ENCODE results near the gene AIP. TPM values are rescaled to one million over a fixed set of nuclear protein-coding genes. Genes with fewer than 3 reads are reported as not detected.

AIP gene
- polyA plus RNA-seq, 1 donor from 2014 or later: 158 TPM

DNA sequence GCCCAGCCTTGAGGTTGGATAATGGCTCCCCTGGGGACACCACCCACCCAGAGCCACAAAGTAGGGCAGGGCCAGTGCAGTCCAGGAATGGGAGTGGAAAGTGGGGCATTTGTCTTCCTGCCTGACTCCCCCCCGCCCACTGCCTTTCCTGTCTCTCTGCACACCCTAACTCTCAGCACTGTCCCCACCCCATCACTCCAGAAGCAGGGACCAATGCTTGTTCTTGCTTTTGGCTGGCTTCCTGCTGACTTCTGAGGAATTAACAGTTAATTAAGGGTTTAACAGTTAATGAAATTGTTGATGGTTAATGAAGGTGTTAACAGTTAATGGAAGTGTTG, 17.6 kb downstream of the AIP start:
- peaks cover 11 to 14% (median 14%) of the 10 kb centered on the region in 3 donors for H3K4me1 Mint-ChIP-seq
- no peaks in the 10 kb centered on the region for H3K27me3 Mint-ChIP-seq
- no peaks in the 10 kb centered on the region for H3K9me3 Mint-ChIP-seq
- peak overlapping the region in 1 of 4 donors; percentile 64 for H3K4me3 Mint-ChIP-seq
- H3K27ac Mint-ChIP-seq: peak overlapping the region in 2 of 3 donors; percentile 47 to 54
- peaks cover 2% of the 10 kb centered on the region for H3K36me3 Mint-ChIP-seq

DNA sequence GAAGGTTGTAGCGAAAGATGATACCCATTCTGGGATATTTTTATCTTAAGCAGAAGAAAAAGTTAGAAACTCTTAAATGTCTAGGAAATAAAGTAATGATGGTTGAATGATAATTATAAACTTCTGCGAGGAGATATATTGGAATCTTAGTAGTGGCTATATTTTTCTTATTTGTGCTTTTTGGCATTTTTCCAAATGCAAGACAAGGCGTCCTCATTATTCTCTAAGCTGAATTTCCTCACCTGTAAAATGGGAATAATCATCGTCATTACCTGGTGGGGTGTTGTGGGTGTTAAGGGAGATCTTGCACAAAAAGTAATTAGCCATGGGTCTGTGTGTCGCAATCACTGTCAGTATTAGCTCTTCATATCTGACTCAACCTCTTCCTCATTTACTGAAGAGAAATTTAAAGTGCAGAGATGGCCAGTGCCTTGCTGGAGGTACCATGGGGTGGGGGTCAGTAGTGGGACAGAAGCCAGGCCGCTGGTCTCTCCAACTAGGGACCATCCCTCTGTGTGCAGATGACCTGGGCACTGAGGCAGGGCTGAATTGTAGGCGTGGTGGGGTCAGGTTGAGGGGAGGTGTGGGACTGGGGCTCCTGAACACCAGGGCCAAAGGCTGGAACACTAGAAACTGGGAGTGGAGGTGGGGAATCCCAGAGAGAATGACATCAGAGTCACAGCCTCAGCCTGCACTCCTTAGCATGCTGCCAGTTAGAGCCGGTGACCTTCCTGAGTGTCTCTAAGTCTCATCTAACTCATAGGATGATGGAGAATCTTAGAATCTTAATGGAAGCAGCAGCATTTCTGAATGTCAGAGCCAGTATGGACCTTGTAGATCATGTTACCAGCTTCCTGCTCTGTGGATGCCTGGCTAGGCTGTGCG, 18.2 kb downstream of the AIP start:
- Mint-ChIP-seq H3K27me3 (no peaks in the 10 kb centered on the region), H3K9me3 (no peaks in the 10 kb centered on the region), H3K4me1 (peaks cover 13 to 19% (median 14%) of the 10 kb centered on the region in 3 donors), H3K36me3 (peaks cover 2% of the 10 kb centered on the region), H3K4me3 (peak overlapping the region in 2 of 4 donors; percentile 13 to 64), H3K27ac (peak overlapping the region in 2 of 3 donors; percentile 47 to 54)

DNA sequence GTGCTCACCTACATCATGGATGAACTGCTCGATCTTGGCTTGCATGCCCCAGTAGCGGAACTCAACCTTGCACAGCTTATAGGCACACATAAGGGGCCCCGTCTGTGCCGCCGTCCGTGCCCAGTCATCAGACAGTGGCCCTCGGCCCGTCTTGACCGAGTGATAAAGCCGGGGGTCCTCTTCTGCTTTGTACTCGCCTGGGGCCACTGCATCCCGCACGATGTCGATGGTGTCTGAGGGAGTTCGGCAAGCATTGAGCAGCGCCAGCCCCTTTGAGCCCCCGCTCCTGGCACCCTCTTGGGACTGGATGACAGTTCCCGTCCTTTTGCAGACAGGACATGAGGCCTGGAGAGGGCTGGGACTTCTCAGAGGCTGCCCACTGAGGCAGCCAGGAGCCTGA, 19.0 kb downstream of the AIP start:
- H3K27me3 Mint-ChIP-seq: no peaks in the 10 kb centered on the region
- no peak overlapping the region for H3K4me3 Mint-ChIP-seq
- H3K9me3 Mint-ChIP-seq: no peaks in the 10 kb centered on the region
- peaks cover 3% of the 10 kb centered on the region for H3K36me3 Mint-ChIP-seq
- H3K27ac Mint-ChIP-seq: peak overlapping the region in 1 of 3 donors; percentile 54
- peaks cover 18 to 24% (median 19%) of the 10 kb centered on the region in 3 donors for H3K4me1 Mint-ChIP-seq

DNA sequence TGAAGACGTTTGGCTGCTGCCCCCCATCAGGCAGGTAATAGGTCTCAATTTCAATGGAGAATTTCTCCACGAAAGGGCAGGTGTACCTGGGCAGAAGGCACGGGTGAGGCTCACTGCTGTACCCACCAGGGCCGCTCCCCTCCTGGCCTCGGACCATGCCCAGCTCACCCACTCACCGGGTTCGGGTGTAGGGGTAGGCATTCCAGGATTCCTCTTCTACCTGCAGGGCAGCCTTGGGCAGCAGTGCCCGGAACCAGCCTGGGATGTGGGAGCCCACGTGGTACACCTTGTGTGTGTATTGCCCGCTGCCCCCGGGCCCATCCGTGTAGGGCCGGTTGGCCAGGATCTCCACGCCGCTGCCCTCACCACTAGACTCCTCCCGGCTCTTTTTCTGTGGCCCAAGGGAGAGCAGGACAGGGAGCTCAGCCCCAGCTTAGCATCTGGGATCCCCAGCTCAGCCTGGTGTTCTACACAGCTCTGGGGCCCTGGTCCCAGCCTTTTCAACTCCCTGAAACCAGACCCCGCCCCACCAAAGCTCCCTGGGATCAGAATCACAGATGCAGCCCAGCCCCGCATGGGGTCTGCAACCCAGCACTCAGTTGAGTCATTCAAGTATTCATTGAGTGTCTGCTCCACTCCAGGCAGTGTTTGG, 19.6 kb downstream of the AIP start:
- Mint-ChIP-seq H3K27ac (peak overlapping the region in 2 of 3 donors; percentile 18 to 97), H3K4me1 (peaks cover 18 to 28% (median 23%) of the 10 kb centered on the region in 3 donors), H3K36me3 (peaks cover 3% of the 10 kb centered on the region), H3K4me3 (peak overlapping the region; percentile 77 to 95 (median 85)), H3K9me3 (no peaks in the 10 kb centered on the region), H3K27me3 (no peaks in the 10 kb centered on the region)

DNA sequence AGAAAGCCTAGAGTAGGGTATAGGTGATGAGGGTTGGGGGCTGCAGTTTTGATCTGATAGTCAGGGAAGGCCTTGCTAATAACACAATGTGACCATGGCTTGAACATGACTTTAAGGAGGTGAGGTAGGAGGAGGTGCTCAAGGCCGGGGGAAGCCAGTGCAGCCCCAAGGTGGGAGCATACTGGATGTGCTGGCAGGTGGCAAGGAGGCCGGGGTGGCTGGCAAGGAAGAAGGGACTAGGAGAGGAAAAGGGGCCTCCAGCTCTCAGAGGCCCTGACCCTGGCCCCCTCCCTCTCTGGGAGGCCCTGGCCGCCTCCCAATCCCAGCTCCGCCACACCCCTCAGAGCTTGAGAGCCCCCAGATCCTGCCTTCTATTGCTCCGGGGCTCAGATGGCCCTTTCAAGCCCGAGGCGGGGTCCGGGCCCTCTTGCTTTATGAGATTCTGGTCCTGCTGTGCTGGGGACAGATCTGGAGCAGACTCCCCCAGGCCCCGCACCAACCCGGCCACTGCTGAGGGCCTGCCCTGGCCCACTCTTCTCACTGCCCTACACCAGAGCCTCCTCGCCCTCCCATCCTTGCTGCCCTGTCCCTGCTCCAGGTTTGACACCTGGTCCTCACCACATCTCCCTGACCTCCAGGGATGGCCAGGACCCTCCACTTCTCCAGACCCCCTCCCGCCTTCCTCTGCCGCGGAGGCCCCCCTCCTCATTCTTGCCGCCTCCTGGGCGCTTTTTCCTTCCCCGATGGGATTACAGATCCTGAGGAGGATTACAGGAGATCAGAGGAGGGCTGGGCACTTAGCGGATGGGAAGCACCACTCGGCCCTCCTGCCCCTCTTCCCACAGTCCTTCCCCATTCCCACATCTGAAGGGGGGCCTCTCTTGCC, 20.5 kb downstream of the AIP start:
- Mint-ChIP-seq H3K27me3 (no peaks in the 10 kb centered on the region), H3K36me3 (peaks cover 3% of the 10 kb centered on the region), H3K4me3 (peak overlapping the region; percentile 77 to 95 (median 86)), H3K4me1 (peaks cover 18 to 28% (median 23%) of the 10 kb centered on the region in 3 donors), H3K27ac (peak overlapping the region in 2 of 3 donors; percentile 18 to 97), H3K9me3 (no peaks in the 10 kb centered on the region)

DNA sequence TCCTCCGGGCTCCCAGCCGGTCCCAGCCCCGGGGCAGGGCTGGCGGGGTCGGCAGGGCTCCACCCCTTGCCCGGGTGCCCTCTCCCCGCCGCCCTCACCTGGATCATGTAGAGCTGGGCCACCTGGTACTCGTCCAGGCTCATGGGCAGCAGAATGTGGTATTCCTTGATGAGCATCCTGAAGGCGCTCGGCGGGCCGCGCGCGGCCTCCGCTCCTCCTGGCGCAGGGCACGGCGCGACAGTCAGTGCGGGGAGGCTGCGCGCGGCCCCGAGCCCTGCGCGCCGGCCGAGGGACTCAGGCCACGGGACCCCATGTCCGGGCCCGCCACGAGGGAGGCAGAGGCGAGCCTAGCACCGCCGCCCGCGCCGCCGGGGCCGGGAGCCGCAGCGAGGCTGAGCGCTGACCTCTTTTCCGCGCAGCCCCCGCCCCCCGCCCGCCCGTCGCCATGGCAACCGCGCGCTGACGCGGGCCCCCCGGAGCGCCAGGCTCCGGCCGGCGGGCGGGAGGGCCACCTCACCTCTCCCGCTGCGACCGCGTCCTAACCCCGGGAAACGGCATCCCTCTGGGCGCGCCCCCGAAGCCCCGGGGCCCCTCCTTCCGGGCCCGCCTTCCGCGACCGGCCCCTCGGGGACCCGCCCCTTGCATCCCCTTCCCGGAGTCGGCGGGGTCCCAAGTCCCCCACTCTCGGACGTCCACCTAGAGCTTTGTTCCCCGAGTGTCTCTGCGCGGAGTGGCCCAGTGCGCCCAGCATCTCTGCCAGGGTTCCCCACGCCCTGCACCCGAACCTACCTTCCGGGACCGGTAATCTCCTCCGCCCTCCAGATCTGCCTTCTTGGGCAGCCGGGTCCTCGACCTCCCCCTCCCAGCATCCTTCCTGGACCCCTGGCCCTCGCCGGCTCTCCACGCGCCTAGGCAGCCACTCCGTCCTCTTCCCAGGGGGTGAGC, 21.5 kb downstream of the AIP start:
- H3K9me3 Mint-ChIP-seq: no peaks in the 10 kb centered on the region
- H3K27ac Mint-ChIP-seq: peak overlapping the region; percentile 39 to 86 (median 85)
- H3K36me3 Mint-ChIP-seq: peaks cover 3% of the 10 kb centered on the region
- no peaks in the 10 kb centered on the region for H3K27me3 Mint-ChIP-seq
- H3K4me1 Mint-ChIP-seq: peaks cover 23 to 32% (median 30%) of the 10 kb centered on the region in 3 donors
- peak overlapping the region; percentile 88 to 98 (median 94) for H3K4me3 Mint-ChIP-seq

DNA sequence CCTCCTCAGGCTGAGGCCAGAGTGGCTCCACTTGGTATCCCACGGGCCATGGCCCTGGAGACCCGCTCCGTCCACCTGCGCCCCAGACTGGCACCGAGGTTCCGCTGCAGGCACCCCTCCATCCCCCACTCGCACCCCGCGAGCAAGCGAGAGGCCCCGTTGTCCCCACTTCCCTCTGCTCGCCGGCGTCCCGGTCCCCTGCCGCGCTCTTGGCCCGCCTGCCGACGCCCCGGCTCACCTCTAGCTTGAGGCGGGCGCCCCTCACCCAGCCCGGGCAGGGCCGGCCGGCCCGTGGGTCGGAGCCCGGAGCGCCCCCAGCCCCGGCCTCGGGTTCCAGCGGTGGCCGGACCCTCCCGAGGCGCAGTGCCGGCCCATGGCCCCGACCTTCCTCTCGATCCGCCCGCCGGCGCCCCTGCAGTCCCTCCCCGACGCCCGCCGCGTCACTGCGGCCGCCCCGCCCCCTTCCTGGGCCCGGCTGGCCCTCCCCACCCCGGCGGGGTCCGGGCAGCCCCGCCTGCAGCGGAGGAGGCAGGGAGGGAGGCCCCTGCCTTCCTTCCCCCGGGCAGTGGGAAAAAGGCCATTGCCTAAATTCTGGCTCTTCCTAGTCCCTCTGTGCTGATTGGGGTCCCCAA, 22.2 kb downstream of the AIP start, which contains the start of gene PITPNM1:
PITPNM1 (minus strand) TSS at position 414 of the 632 bp plus-strand sequence. CDS start 1,183 bp downstream, outside the sequence.
- peaks cover 24 to 32% (median 31%) of the 10 kb centered on the region in 3 donors for H3K4me1 Mint-ChIP-seq
- H3K9me3 Mint-ChIP-seq: no peaks in the 10 kb centered on the region
- H3K36me3 Mint-ChIP-seq: peaks cover 5% of the 10 kb centered on the region
- no peaks in the 10 kb centered on the region for H3K27me3 Mint-ChIP-seq
- H3K4me3 Mint-ChIP-seq: peak within 1 kb of the TSS; percentile 88 to 98 (median 94)
- peak within 1 kb of the TSS; percentile 93 to 98 (median 98) for H3K27ac Mint-ChIP-seq

DNA sequence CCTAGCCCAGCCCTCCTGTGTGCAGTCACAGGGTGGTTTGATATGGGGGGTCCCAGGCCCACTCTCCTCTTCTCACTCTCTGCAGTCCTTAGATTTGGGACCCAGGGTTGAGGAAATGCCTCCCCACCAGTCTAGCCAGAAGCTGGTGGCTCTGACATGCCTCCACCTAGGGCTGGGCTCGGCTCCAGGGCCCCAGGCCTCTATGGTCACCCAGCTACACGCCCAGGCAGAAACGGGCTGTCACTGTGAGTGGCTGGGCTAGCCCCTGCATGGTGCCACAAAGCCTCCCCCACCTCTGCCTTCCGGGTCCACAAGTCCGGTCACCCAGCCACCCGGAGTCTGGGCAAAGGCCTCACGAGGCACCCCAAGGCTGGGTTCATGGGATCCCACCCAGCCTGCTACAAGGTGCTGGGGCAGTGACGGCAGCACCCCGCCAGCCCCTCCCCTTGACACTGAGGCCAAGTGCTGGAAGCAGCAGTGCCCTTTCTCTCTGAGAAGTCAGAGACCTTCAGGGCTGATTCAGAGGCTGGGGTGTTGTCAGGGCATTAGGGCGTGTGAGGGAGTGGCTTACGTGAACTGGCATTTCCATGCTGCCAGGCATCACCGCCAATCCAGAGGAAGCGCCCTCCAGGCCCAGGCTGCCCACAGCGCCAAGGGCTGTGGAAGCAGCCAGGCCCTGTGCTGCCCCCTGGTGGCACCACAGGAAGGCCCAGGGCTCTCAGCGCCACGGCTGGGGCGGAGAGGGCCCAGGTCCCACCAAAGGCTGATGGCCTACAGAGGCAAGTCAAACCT, 23.0 kb downstream of the AIP start:
- H3K27ac Mint-ChIP-seq: peak overlapping the region; percentile 93 to 98 (median 98)
- peaks cover 23 to 28% (median 28%) of the 10 kb centered on the region in 3 donors for H3K4me1 Mint-ChIP-seq
- H3K27me3 Mint-ChIP-seq: no peaks in the 10 kb centered on the region
- peaks cover 5% of the 10 kb centered on the region for H3K36me3 Mint-ChIP-seq
- H3K9me3 Mint-ChIP-seq: no peaks in the 10 kb centered on the region
- H3K4me3 Mint-ChIP-seq: peak overlapping the region; percentile 84 to 98 (median 92)

DNA sequence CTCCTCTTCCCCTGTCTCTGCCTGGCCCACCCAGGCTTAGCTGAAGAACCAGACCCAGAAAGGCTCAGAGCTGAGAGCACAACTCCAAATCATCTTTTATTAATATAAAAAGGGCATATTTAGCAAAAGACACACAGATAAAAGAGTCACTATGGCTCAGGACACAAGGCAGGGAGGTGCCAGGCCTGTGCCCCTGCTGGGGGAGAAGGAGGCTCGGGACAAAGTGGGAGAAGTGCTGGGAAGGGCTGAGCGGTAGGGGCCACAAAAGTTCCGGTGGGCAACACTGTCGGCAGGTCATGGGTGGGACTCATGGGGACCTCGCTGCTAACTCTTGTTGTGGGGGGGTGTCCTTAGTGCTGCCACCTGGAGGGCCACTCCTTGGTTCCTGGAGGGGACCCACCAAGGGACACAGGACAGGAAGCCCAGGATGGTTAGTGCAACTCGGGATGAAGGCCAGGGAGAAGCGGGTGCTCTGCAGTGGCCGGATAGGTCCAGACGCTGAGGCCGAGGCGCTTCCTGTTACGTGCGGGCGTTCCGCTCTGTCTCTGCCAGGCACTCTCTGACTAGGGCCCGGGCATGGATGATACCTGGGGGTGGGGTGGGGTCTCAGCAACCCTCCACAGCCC, 23.7 kb downstream of the AIP start:
- H3K4me1 Mint-ChIP-seq: peaks cover 21 to 25% (median 25%) of the 10 kb centered on the region in 3 donors

DNA sequence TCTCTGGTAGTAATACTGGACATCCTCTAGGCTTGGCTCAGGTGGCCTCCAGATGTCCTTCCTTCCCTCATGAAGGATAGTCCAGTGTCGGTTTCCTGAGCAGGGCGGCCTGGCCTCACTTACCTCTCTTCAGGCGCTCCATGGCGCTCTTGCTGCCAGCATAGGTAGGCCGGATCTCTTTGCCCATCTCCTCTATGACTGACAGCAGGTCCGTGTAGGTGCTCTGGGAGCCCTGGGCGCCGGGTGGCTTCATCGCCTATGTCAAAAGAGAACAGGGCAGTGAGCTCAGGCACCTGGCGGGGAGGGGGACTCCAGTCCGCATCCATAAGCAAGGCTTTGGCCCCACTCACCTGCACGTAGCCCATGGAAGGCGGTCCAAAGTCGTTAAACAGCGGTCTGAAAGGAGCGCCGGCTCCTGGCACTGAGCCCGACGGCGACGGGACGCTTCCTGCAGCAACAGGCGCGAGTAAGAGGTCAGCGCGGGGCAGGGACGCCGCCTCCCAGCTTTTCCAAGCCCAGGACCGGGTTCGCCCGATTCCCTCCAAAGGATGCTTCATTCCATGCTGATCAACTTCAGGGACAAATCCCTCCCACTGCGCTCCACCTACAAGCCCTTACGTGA, 24.5 kb downstream of the AIP start:
- H3K4me3 Mint-ChIP-seq: peak overlapping the region; percentile 87 to 97 (median 92)
- peaks cover 21 to 25% (median 25%) of the 10 kb centered on the region in 3 donors for H3K4me1 Mint-ChIP-seq
- peaks cover 5% of the 10 kb centered on the region for H3K36me3 Mint-ChIP-seq
- peaks cover 1% of the 10 kb centered on the region for H3K27me3 Mint-ChIP-seq
- H3K27ac Mint-ChIP-seq: peak overlapping the region; percentile 91 to 98 (median 98)
- no peaks in the 10 kb centered on the region for H3K9me3 Mint-ChIP-seq

More for the DNA sequence above, 23.7 kb downstream of the AIP start:
- peaks cover 5% of the 10 kb centered on the region for H3K36me3 Mint-ChIP-seq
- no peaks in the 10 kb centered on the region for H3K27me3 Mint-ChIP-seq
- peak overlapping the region; percentile 93 to 98 (median 98) for H3K27ac Mint-ChIP-seq
- H3K4me3 Mint-ChIP-seq: peak overlapping the region; percentile 87 to 98 (median 92)
- no peaks in the 10 kb centered on the region for H3K9me3 Mint-ChIP-seq

DNA sequence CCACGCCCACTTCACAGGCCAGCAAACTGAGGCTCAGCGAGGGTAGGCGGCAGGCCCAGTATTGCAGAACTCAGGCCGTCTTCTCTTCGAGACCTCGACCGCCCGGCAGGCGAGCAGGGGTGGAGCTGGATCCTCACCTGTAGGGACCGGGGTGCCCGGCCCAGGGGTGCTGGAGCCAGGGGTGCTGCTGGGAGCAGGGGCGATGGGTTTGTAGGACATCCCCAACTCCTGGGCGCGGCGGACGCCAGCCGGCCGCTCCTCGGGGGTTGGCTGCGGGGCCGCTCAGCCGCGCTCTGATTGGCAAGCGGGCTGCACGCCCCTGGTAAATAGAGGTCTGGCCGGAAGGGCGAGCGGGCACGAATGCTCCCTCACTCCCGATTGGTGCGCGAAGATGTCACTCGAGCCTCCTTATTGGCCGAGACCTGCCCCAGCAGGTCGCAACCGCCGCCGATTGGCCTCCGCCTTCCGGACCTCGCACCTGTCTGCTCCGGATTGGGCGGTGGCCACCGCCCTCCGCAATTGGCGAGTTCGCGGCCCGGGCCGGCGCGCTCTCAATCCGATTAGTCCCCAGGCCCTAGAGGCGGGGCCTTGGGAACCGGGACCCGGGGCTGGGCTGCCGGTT, 25.1 kb downstream of the AIP start, which contains the start of gene CDK2AP2:
CDK2AP2 (minus strand) TSS at position 299 of the 622 bp plus-strand sequence; CDS start at position 219, 80 bp downstream.
- Mint-ChIP-seq H3K27ac (peak within 1 kb of the TSS; percentile 98 to 99 (median 98)), H3K4me3 (peak within 1 kb of the TSS; percentile 87 to 97 (median 92)), H3K4me1 (peaks cover 19 to 22% (median 22%) of the 10 kb centered on the region in 3 donors), H3K36me3 (peaks cover 5% of the 10 kb centered on the region), H3K9me3 (no peaks in the 10 kb centered on the region), H3K27me3 (peaks cover 5% of the 10 kb centered on the region)
